GM06990 (cell line): ENCODE data around the gene CABYR.

Experiments
- DNase-seq: peaks from one replicate; pipeline ENCODE4 v3.0.0-alpha.2; 2011; ENCODE audit not compliant: insufficient read length; ENCODE audit errors: extremely low read depth
- H3K27me3 ChIP-seq: replicated peaks from 2 replicates; pipeline ENCODE4 v1.6.0; 2011; ENCODE audit warnings: low read length; ENCODE audit not compliant: control insufficient read depth, insufficient read depth
- H3K36me3 ChIP-seq: 2 replicates; pipeline ENCODE4 v1.5.1; 2011; ENCODE audit warnings: low read length; ENCODE audit not compliant: control insufficient read depth, insufficient read depth
- H3K4me3 ChIP-seq: replicated peaks from 2 replicates; pipeline ENCODE4 v1.5.1; 2011; ENCODE audit warnings: low read depth, mild to moderate bottlenecking, control low read depth, low read length
- CTCF ChIP-seq: IDR thresholded peaks from 2 replicates; pipeline ENCODE4 v1.5.1; 2011; ENCODE audit warnings: low read length, control low read depth, mild to moderate bottlenecking, inconsistent platforms; ENCODE audit not compliant: insufficient read depth, poor library complexity, severe bottlenecking

Gene CABYR

GRCh38 chr18:24157855-24158254, 19.0 kb downstream of the CABYR start:
- no peak for DNase-seq
- Histone ChIP-seq H3K27me3 (no peaks in the 10 kb centered on the region), H3K4me3 (no peak overlapping the region), H3K36me3 (no peaks in the 10 kb centered on the region)
- TF ChIP-seq CTCF: no peak

- Histone ChIP-seq H3K27me3 (no peaks in the 10 kb centered on the region), H3K36me3 (no peaks in the 10 kb centered on the region), H3K4me3 (no peak overlapping the region)
- no peak for DNase-seq
- no peak for TF ChIP-seq CTCF
Measured at GRCh38 chr18:24160086-24160485, 21.2 kb downstream of the CABYR start.

- no peak for DNase-seq
- Histone ChIP-seq H3K36me3 (no peaks in the 10 kb centered on the region), H3K27me3 (no peaks in the 10 kb centered on the region), H3K4me3 (no peak overlapping the region)
- TF ChIP-seq CTCF: no peak
Measured at GRCh38 chr18:24161304-24161703, 22.4 kb downstream of the CABYR start.

- DNase-seq: no peak
- no peak for TF ChIP-seq CTCF
- Histone ChIP-seq H3K4me3 (no peak overlapping the region), H3K27me3 (no peaks in the 10 kb centered on the region), H3K36me3 (no peaks in the 10 kb centered on the region)
Measured at GRCh38 chr18:24168496-24168895, 29.6 kb downstream of the CABYR start.

GRCh38 chr18:24170360-24170759, 31.5 kb downstream of the CABYR start:
- Histone ChIP-seq H3K4me3 (no peak overlapping the region), H3K36me3 (no peaks in the 10 kb centered on the region), H3K27me3 (no peaks in the 10 kb centered on the region)
- no peak for DNase-seq
- no peak for TF ChIP-seq CTCF

- no peaks in the 10 kb centered on the region for H3K36me3 ChIP-seq
- H3K27me3 ChIP-seq: no peaks in the 10 kb centered on the region
- no peak for DNase-seq
- no peak overlapping the region for H3K4me3 ChIP-seq
- TF ChIP-seq CTCF: no peak
Measured at GRCh38 chr18:24173997-24174396, 35.1 kb downstream of the CABYR start.
